Psoas muscle (tissue), 8 donors: ENCODE results near the gene PRPSAP1. TPM values are rescaled to one million over a fixed set of nuclear protein-coding genes. Genes with fewer than 3 reads are reported as not detected.

Source experiments
- ATAC-seq, 4 donors: fragments of 200-7000 bp; cut with Tn5 transposase; one replicate each; pipeline ENCODE4 v1.9.1; 2020; ENCODE audit warnings: moderate library complexity in 3 of 4, mild to moderate bottlenecking in 2 of 4
- DNase-seq, 2 donors: peaks; one replicate each; pipeline ENCODE4 v3.0.0-alpha.2; 2020
- H3K27ac ChIP-seq: fragments of 200-600 bp; one replicate; pipeline ENCODE4 v1.8.0; 2022
- H3K27me3 ChIP-seq, 3 donors: fragments of 200-600 bp in 1 of 3; one replicate each; pipeline versions ENCODE4 v1.6.1 to v1.8.0; 2013 to 2022; ENCODE audit warnings: low read length in 2 of 3, mild to moderate bottlenecking in 2 of 3, moderate library complexity in 1 of 3; ENCODE audit not compliant: insufficient read depth in 3 of 3
- H3K36me3 ChIP-seq, 2 donors: fragments of 200-600 bp in 1 of 2; one replicate each; pipeline versions ENCODE4 v1.6.1 to v1.8.0; 2013 to 2022; ENCODE audit warnings: low read depth in 1 of 2, mild to moderate bottlenecking in 1 of 2, moderate library complexity in 1 of 2; ENCODE audit not compliant: insufficient read depth in 1 of 2
- H3K4me1 ChIP-seq: fragments of 200-600 bp; one replicate; pipeline ENCODE4 v1.8.0; 2022
- H3K4me3 ChIP-seq: fragments of 200-600 bp; one replicate; pipeline ENCODE4 v1.8.0; 2022; ENCODE audit warnings: mild to moderate bottlenecking
- H3K9me3 ChIP-seq: fragments of 200-600 bp; one replicate; pipeline ENCODE4 v1.8.0; 2022
- CTCF ChIP-seq: fragments of 200-600 bp; IDR thresholded peaks from one replicate; pipeline ENCODE4 v1.8.0; 2022; ENCODE audit warnings: antibody characterized with exemption
- WGBS, 3 donors: extraction: QIAGEN DNeasy Blood & Tissue Kit; methylation state at CpG; one replicate each; pipeline versions ENCODE4 v1.1.6 to v1.1.7; 2013; 5-methylcytosine and 5-hydroxymethylcytosine counted together
- intact Hi-C, 2 donors: fragments of 100-400 bp; cut with DNase I; formaldehyde crosslinking; loops; one replicate each; pipeline versions ENCODE4 v1.11.0 to v1.14.2; 2022
- polyA plus RNA-seq, 3 donors: library from polyadenylated mRNA; stranded (reverse); fragments of 200-250 nt; gene quantifications; one replicate each; pipeline ENCODE4 v1.2.3, GENCODE V29; 2013
- total RNA-seq, 4 donors: library from RNA; stranded (reverse); fragmentation: NEBNext Ultra II Directional in 2 of 4; extraction: Animal tissue kit (Norgen Biotek cat#: 25700) in 2 of 4; gene quantifications; one replicate each; pipeline versions ENCODE4 v1.2.1 to v1.2.4, GENCODE V29; 2021 to 2023
- donor health status: healthy with polysubstance abuse.
- donor health status: DM: no; HTN: no; CAD: no; lungs with moderate emphysema.
- donor health status: Bipolar disorder and iron deficiency.
- donor health status: healthy.
- donor health status: DM: yes; HTN: yes; CAD: no.
- donor health status: DM: no; HTN: no; CAD: no.
- donor health status: DM: no; HTN: no; CAD: no.
- donor health status: DM: yes; HTN: yes; CAD: no.

The PRPSAP1 gene
- total and polyA plus RNA-seq, 7 donors: 9.5 to 24.7 (median 17.8) TPM

- peak overlapping the region; percentile 86 for H3K4me3 ChIP-seq
- intact Hi-C loops: no loop called here
- H3K4me1 ChIP-seq: peaks cover 77% of the 10 kb centered on the region
- no peak for ATAC-seq
- no peaks in the 10 kb centered on the region for H3K9me3 ChIP-seq
- TF ChIP-seq CTCF: no peak
- no peak for DNase-seq
- peaks cover 5 to 11% of the 10 kb centered on the region in 2 donors for H3K36me3 ChIP-seq
- 3 to 7% (median 4%) methylated on average over 10 to 12 of the region's 12 CpGs for WGBS, 3 donors
- H3K27ac ChIP-seq: peak overlapping the region; percentile 94
- H3K27me3 ChIP-seq: no peaks in the 10 kb centered on the region
Observed at GRCh38 chr17:76266244-76266938, 87.3 kb downstream of the PRPSAP1 start.

- peak overlapping the region; percentile 86 for H3K4me3 ChIP-seq
- no peak for TF ChIP-seq CTCF
- DNase-seq (peak; percentile 69 to 84), ATAC-seq (peak in 1 of 4 donors; percentile 0)
- peak overlapping the region; percentile 94 for H3K27ac ChIP-seq
- no peaks in the 10 kb centered on the region for H3K27me3 ChIP-seq
- H3K36me3 ChIP-seq: peaks cover 5 to 11% of the 10 kb centered on the region in 2 donors
- 0 to 2% (median 1%) methylated on average over 23 to 76 of the region's 76 CpGs for WGBS, 3 donors
- H3K9me3 ChIP-seq: no peaks in the 10 kb centered on the region
- peaks cover 70% of the 10 kb centered on the region for H3K4me1 ChIP-seq
- intact Hi-C loops: no loop called here
Observed at GRCh38 chr17:76265624-76266243, 88.0 kb downstream of the PRPSAP1 start.

- Histone ChIP-seq H3K9me3 (no peaks in the 10 kb centered on the region), H3K4me3 (peak within 1 kb of the TSS; percentile 86), H3K27me3 (no peaks in the 10 kb centered on the region), H3K36me3 (peaks cover 4 to 6% of the 10 kb centered on the region in 2 donors), H3K4me1 (peaks cover 63% of the 10 kb centered on the region), H3K27ac (peak within 1 kb of the TSS; percentile 94)
- intact Hi-C loops: no loop called here
- 0 to 1% (median 0%) methylated on average over 46 to 94 of the region's 94 CpGs for WGBS, 3 donors
- DNase-seq (peak; percentile 100), ATAC-seq (peak; percentile 79 to 88 (median 85))
- no peak for TF ChIP-seq CTCF
Observed at GRCh38 chr17:76264755-76265623, 88.7 kb downstream of the PRPSAP1 start, which contains the start of gene UBALD2. Gene UBALD2, plus strand, starts transcription at chr17:76265348. Its CDS starts 158 bp downstream, at chr17:76265506.

GRCh38 chr17:76264425-76264754, 89.3 kb downstream of the PRPSAP1 start:
- Histone ChIP-seq H3K36me3 (peaks cover 0 to 4% of the 10 kb centered on the region in 2 donors), H3K4me3 (peak overlapping the region; percentile 86), H3K27ac (peak overlapping the region; percentile 94), H3K27me3 (no peaks in the 10 kb centered on the region), H3K4me1 (peaks cover 57% of the 10 kb centered on the region), H3K9me3 (no peaks in the 10 kb centered on the region)
- ATAC-seq: no peak
- TF ChIP-seq CTCF: no peak
- 25 to 41% (median 28%) methylated on average over 9 of the region's 9 CpGs for WGBS, 3 donors
- DNase-seq: no peak
- intact Hi-C loops: no loop called here
